SK-N-MC (cell line): ENCODE data around the gene MAP3K5.

Source experiments
- DNase-seq: peaks from one replicate; pipeline ENCODE4 v3.0.0-alpha.2; 2011; ENCODE audit warnings: low read depth, low spot score
- H3K27ac ChIP-seq: fragments of 200-600 bp; sonication (generic); 2 replicates; pipeline ENCODE4 v1.5.1; 2016; ENCODE audit warnings: mixed run types
- H3K36me3 ChIP-seq: fragments of 200-600 bp; sonication (generic); 2 replicates; pipeline ENCODE4 v1.6.1; 2017; ENCODE audit warnings: antibody characterized with exemption, low read length, mixed read lengths; ENCODE audit not compliant: insufficient read depth
- H3K4me3 ChIP-seq: fragments of 200-600 bp; sonication (generic); 2 replicates; pipeline ENCODE4 v1.5.1; 2016
- H3K9ac ChIP-seq: fragments of 200-600 bp; sonication (generic); 2 replicates; pipeline ENCODE4 v1.8.0; 2017; ENCODE audit warnings: mixed run types, mixed read lengths; ENCODE audit not compliant: insufficient read length
- H3K9me3 ChIP-seq: fragments of 200-600 bp; sonication (generic); 2 replicates; pipeline ENCODE4 v1.6.1; 2017; ENCODE audit warnings: low read depth, mild to moderate bottlenecking, antibody characterized with exemption, low read length, moderate library complexity, mixed read lengths
- EZH2 ChIP-seq: fragments of 200-600 bp; sonication (generic); IDR thresholded peaks from one replicate; pipeline ENCODE4 v1.6.1; 2017; ENCODE audit warnings: antibody characterized with exemption
- FOXP2 ChIP-seq: optimal IDR thresholded peaks from 2 replicates; pipeline ENCODE3; 2011; ENCODE audit warnings: mild to moderate bottlenecking, moderate library complexity; ENCODE audit not compliant: insufficient read depth; ENCODE audit errors: extremely low read length, control extremely low read depth
- POLR2AphosphoS5 ChIP-seq: IDR thresholded peaks from 2 replicates; pipeline ENCODE4 v1.6.1; 2012; ENCODE audit warnings: mild to moderate bottlenecking, low read depth, low read length, borderline replicate concordance

The MAP3K5 gene

GRCh38 chr6:136550045-136550329 is 242.3 kb downstream of the MAP3K5 start:
- H3K36me3 ChIP-seq: no peaks in the 10 kb centered on the region; the same call in 1 of the 2 replicates
- peak overlapping the region; percentile 88 for H3K4me3 ChIP-seq
- H3K9me3 ChIP-seq: no peaks in the 10 kb centered on the region
- peak overlapping the region; percentile 18 for H3K9ac ChIP-seq
- H3K27ac ChIP-seq: no peak overlapping the region
- TF ChIP-seq POLR2AphosphoS5 (no peak), EZH2 (no peak), FOXP2 (no peak)
- DNase-seq: no peak

- H3K9me3 ChIP-seq: no peaks in the 10 kb centered on the region
- H3K4me3 ChIP-seq: peak overlapping the region; percentile 88
- peak overlapping the region; percentile 18 for H3K9ac ChIP-seq
- DNase-seq: no peak
- H3K27ac ChIP-seq: no peak overlapping the region
- TF ChIP-seq FOXP2: no peak
- TF ChIP-seq EZH2: no peak
- H3K36me3 ChIP-seq: no peaks in the 10 kb centered on the region
Observed at GRCh38 chr6:136549300-136550044, 242.8 kb downstream of the MAP3K5 start.

DNA sequence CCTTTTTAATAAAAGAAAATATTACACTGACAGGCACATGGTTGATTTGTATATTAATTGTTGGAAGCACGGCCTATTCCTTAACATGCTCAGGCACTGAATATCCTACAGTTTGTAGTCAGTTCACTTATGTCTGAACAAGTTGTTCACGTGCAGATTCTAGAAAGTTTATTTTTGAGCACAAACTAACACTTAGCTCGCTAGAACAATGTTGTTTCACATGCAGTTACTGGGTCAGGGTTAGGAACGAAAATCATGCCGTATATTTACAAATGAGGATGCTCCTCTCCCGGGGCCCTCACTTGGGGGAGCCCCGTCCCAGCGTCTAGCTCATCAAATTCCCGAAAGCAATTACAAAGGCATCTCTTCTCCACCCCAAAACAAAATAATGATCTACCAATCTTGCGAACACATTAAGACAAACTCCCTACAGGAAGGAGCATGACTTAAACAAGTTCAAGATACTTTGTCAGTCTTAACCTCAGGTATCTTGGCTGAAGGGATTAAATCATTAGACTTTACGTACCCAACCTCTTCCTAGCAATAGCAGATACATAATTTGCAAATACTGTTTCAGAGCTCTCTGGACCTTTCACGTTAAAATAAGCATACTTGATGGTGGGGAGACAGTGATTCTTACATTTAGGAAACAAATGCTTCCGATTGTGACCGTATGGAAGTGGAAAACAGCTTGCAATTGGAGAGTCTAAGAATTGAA is 243.5 kb downstream of the MAP3K5 start:
- no peak overlapping the region for H3K4me3 ChIP-seq
- DNase-seq: no peak
- H3K9me3 ChIP-seq: no peaks in the 10 kb centered on the region
- H3K27ac ChIP-seq: no peak overlapping the region
- H3K9ac ChIP-seq: no peak overlapping the region
- H3K36me3 ChIP-seq: no peaks in the 10 kb centered on the region
- TF ChIP-seq EZH2 (no peak), POLR2AphosphoS5 (no peak), FOXP2 (no peak)

- H3K9me3 ChIP-seq: no peaks in the 10 kb centered on the region
- no peak overlapping the region for H3K4me3 ChIP-seq
- no peak overlapping the region for H3K9ac ChIP-seq
- TF ChIP-seq FOXP2 (no peak), EZH2 (no peak), POLR2AphosphoS5 (no peak)
- DNase-seq: no peak
- no peak overlapping the region for H3K27ac ChIP-seq
- no peaks in the 10 kb centered on the region for H3K36me3 ChIP-seq
Observed at GRCh38 chr6:136547871-136548270, 244.4 kb downstream of the MAP3K5 start.

DNA sequence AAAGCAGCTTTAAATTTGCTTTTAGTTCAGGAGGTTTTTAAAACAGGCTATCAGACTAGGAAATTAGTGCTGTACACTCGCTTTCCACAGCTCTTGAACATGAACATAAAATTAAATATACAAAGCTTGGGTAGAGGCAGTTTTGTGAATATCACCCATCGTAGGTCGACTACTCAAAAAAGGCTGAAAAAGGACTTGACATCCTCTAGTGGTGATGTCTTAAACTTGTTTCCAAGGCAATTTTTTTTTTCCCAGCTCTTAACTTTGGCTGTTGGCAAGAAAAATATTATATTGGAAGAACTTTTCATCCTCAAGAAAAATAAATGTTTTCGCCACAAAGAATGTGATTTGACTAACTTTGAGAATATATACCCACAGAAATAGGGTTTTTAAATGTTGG is 244.9 kb downstream of the MAP3K5 start:
- Histone ChIP-seq H3K36me3 (no peaks in the 10 kb centered on the region), H3K27ac (no peak overlapping the region), H3K9me3 (no peaks in the 10 kb centered on the region), H3K4me3 (no peak overlapping the region), H3K9ac (no peak overlapping the region)
- no peak for TF ChIP-seq FOXP2
- TF ChIP-seq EZH2: no peak
- TF ChIP-seq POLR2AphosphoS5: no peak
- DNase-seq: no peak

GRCh38 chr6:136546331-136546730 is 245.9 kb downstream of the MAP3K5 start:
- no peak overlapping the region for H3K27ac ChIP-seq
- no peaks in the 10 kb centered on the region for H3K36me3 ChIP-seq
- H3K9me3 ChIP-seq: no peaks in the 10 kb centered on the region

GRCh38 chr6:136544326-136544725 is 248.0 kb downstream of the MAP3K5 start:
- no peaks in the 10 kb centered on the region for H3K9me3 ChIP-seq
- H3K9ac ChIP-seq: no peak overlapping the region
- TF ChIP-seq FOXP2 (no peak), EZH2 (no peak), POLR2AphosphoS5 (no peak)
- H3K4me3 ChIP-seq: no peak overlapping the region
- H3K36me3 ChIP-seq: no peaks in the 10 kb centered on the region
- H3K27ac ChIP-seq: no peak overlapping the region
- no peak for DNase-seq

More at GRCh38 chr6:136546331-136546730, 245.9 kb downstream of the MAP3K5 start:
- Histone ChIP-seq H3K4me3 (no peak overlapping the region), H3K9ac (no peak overlapping the region)
- no peak for TF ChIP-seq FOXP2
- TF ChIP-seq POLR2AphosphoS5: no peak
- TF ChIP-seq EZH2: no peak
- no peak for DNase-seq

DNA sequence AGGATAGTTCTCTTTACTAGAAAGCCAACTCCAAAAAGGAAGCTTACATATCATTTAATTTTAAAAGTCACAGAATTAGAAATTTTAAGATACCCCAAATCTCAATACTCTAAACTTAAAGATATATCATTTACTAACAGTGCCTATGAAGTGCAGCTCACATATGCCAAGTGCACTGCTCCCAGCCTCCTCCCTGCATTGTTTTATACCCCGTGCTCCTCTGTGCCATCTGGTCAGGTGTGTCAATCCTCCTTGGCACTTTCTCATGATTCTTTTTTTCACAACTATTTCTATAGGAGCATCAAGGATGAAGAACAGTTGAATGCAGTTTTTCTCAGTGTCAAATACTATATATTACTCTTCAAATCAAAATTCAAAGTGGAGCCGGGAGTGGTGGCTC is 250.9 kb downstream of the MAP3K5 start:
- H3K27ac ChIP-seq: no peak overlapping the region
- no peaks in the 10 kb centered on the region for H3K36me3 ChIP-seq
- no peak for DNase-seq
- no peak overlapping the region for H3K4me3 ChIP-seq
- H3K9ac ChIP-seq: no peak overlapping the region
- H3K9me3 ChIP-seq: no peaks in the 10 kb centered on the region
- TF ChIP-seq EZH2 (no peak), FOXP2 (no peak), POLR2AphosphoS5 (no peak)
